Neuronal stem cell (in vitro differentiated cells): Measurements from ENCODE around the gene SLC25A52.

Experiments used
- DNase-seq: peaks from one replicate; pipeline ENCODE4 v3.0.0-alpha.2; 2013; ENCODE audit warnings: low spot score
- H2AFZ ChIP-seq: one replicate; pipeline ENCODE4 v1.6.1; 2013; ENCODE audit warnings: mild to moderate bottlenecking, low read length, inconsistent platforms
- H2AK5ac ChIP-seq: 2 replicates; pipeline ENCODE4 v1.6.1; 2013; ENCODE audit warnings: low read depth, mild to moderate bottlenecking, inconsistent platforms, low read length, moderate library complexity, mixed read lengths
- H2BK120ac ChIP-seq: 2 replicates; pipeline ENCODE4 v1.6.1; 2013; ENCODE audit warnings: low read depth, mild to moderate bottlenecking, inconsistent platforms, low read length, moderate library complexity, mixed read lengths
- H2BK12ac ChIP-seq: one replicate; pipeline ENCODE4 v1.6.1; 2013; ENCODE audit warnings: low read length, inconsistent platforms
- H2BK15ac ChIP-seq: 2 replicates; pipeline ENCODE4 v1.6.1; 2013; ENCODE audit warnings: mild to moderate bottlenecking, low read length, inconsistent platforms, mixed read lengths
- H2BK5ac ChIP-seq: one replicate; pipeline ENCODE4 v1.6.1; 2013; ENCODE audit warnings: inconsistent platforms, mild to moderate bottlenecking, low read length, moderate library complexity
- H3K14ac ChIP-seq: one replicate; pipeline ENCODE4 v1.6.1; 2013; ENCODE audit warnings: low read length, inconsistent platforms
- H3K18ac ChIP-seq: 2 replicates; pipeline ENCODE4 v1.6.1; 2013; ENCODE audit warnings: low read length, inconsistent platforms
- H3K23ac ChIP-seq: 2 replicates; pipeline ENCODE4 v1.6.1; 2013; ENCODE audit warnings: low read depth, mild to moderate bottlenecking, mixed read lengths, low read length, inconsistent platforms; ENCODE audit not compliant: poor library complexity
- H3K27ac ChIP-seq: replicated peaks from 3 replicates; pipeline ENCODE4 v1.5.1; 2013; ENCODE audit warnings: low read length, inconsistent platforms
- H3K27me3 ChIP-seq, 3 experiments: 2 replicates each; pipeline ENCODE4 v1.6.1; 2013; ENCODE audit warnings: low read length in 3 of 3, mild to moderate bottlenecking in 2 of 3, inconsistent platforms in 1 of 3, low read depth in 1 of 3, mixed read lengths in 1 of 3, moderate library complexity in 1 of 3; ENCODE audit not compliant: control insufficient read depth in 3 of 3, insufficient read depth in 3 of 3
- H3K36me3 ChIP-seq, 2 donors: replicated peaks in 1 of 2; 2 replicates each; pipeline ENCODE4 v1.6.1; 2013; ENCODE audit warnings: low read length in 2 of 2; ENCODE audit not compliant: control insufficient read depth in 2 of 2, insufficient read depth in 2 of 2
- H3K4ac ChIP-seq: 2 replicates; pipeline ENCODE4 v1.6.1; 2013; ENCODE audit warnings: inconsistent platforms, mild to moderate bottlenecking, low read length, moderate library complexity
- H3K4me1 ChIP-seq, 2 donors: 1 replicate in 1 of 2; 2 replicates in 1 of 2; pipeline ENCODE4 v1.6.1; 2013; ENCODE audit warnings: low read length in 2 of 2, low read depth in 1 of 2; ENCODE audit not compliant: control insufficient read depth in 2 of 2, insufficient read depth in 1 of 2
- H3K4me2 ChIP-seq: one replicate; pipeline ENCODE4 v1.6.1; 2013; ENCODE audit warnings: mild to moderate bottlenecking, low read length, inconsistent platforms; ENCODE audit not compliant: insufficient read depth, poor library complexity, severe bottlenecking
- H3K4me3 ChIP-seq, 2 donors: 2 replicates each; pipeline ENCODE4 v1.5.1; 2013; ENCODE audit warnings: low read length in 2 of 2, mild to moderate bottlenecking in 2 of 2, inconsistent platforms in 1 of 2, moderate library complexity in 1 of 2
- H3K79me1 ChIP-seq: one replicate; pipeline ENCODE4 v1.6.1; 2013; ENCODE audit warnings: low read depth, mild to moderate bottlenecking, inconsistent platforms, low read length, moderate library complexity
- H3K9ac ChIP-seq: one replicate; pipeline ENCODE4 v1.6.1; 2013; ENCODE audit warnings: mild to moderate bottlenecking, low read depth, low read length, inconsistent platforms; ENCODE audit not compliant: poor library complexity
- H3K9me3 ChIP-seq, 2 donors: replicated peaks in 1 of 2; 2 replicates each; pipeline versions ENCODE3 to v1.6.1; 2013; ENCODE audit warnings: low read length in 2 of 2, mild to moderate bottlenecking in 2 of 2, inconsistent platforms in 1 of 2, low read depth in 1 of 2, mixed read lengths in 1 of 2, moderate library complexity in 1 of 2; ENCODE audit not compliant: control insufficient read depth in 2 of 2, insufficient read depth in 1 of 2
- H4K8ac ChIP-seq: one replicate; pipeline ENCODE4 v1.6.1; 2013; ENCODE audit warnings: low read depth, mild to moderate bottlenecking, inconsistent platforms, low read length, moderate library complexity
- H4K91ac ChIP-seq: one replicate; pipeline ENCODE4 v1.6.1; 2013; ENCODE audit warnings: low read length, low read depth, mild to moderate bottlenecking, inconsistent platforms; ENCODE audit not compliant: poor library complexity
- WGBS, 2 donors: extraction: QIAGEN DNeasy Blood & Tissue Kit; methylation state at CpG; one replicate each; pipeline ENCODE4 v1.1.7; 2013; ENCODE audit warnings: missing lambda C conversion rate in 2 of 2, mixed read lengths in 1 of 2; ENCODE audit not compliant: insufficient read length in 2 of 2, insufficient replicate concordance in 1 of 2; ENCODE audit errors: extremely low coverage in 2 of 2; 5-methylcytosine and 5-hydroxymethylcytosine counted together

Gene SLC25A52

GRCh38 chr18:31720867-31721266 is 39.8 kb downstream of the SLC25A52 start:
- Histone ChIP-seq H3K79me1 (no peaks in the 10 kb centered on the region), H3K9me3 (peaks cover 4 to 5% of the 10 kb centered on the region in 2 donors), H3K9ac (no peak overlapping the region), H3K27me3 (no peaks in the 10 kb centered on the region), H3K14ac (no peak overlapping the region), H2BK15ac (no peak overlapping the region), H3K18ac (no peak overlapping the region), H3K4me2 (no peak overlapping the region), H3K4me3 (no peak overlapping the region), H2BK12ac (no peak overlapping the region), H2BK120ac (no peak overlapping the region), H2AFZ (no peak overlapping the region), H3K4ac (no peak overlapping the region), H4K91ac (no peak overlapping the region), H4K8ac (no peak overlapping the region), H3K36me3 (no peaks in the 10 kb centered on the region), H3K23ac (no peak overlapping the region), H2AK5ac (no peak overlapping the region), H2BK5ac (no peak overlapping the region), H3K4me1 (no peaks in the 10 kb centered on the region), H3K27ac (no peak overlapping the region)
- no CpG with 5 or more reads among the region's 7 CpGs for WGBS, 2 donors
- DNase-seq: no peak

GRCh38 chr18:31719363-31720006 is 41.2 kb downstream of the SLC25A52 start:
- Histone ChIP-seq H3K4ac (no peak overlapping the region), H2AK5ac (no peak overlapping the region), H3K27me3 (no peaks in the 10 kb centered on the region), H2AFZ (no peak overlapping the region), H3K4me2 (no peak overlapping the region), H2BK12ac (no peak overlapping the region), H3K27ac (no peak overlapping the region), H3K23ac (no peak overlapping the region), H3K18ac (no peak overlapping the region), H2BK15ac (no peak overlapping the region), H3K14ac (no peak overlapping the region), H3K9me3 (peaks cover 4 to 5% of the 10 kb centered on the region in 2 donors), H3K36me3 (no peaks in the 10 kb centered on the region), H2BK120ac (no peak overlapping the region), H3K4me3 (no peak overlapping the region), H3K4me1 (no peaks in the 10 kb centered on the region), H4K91ac (no peak overlapping the region), H3K9ac (no peak overlapping the region), H2BK5ac (no peak overlapping the region), H3K79me1 (no peaks in the 10 kb centered on the region), H4K8ac (no peak overlapping the region)
- no peak for DNase-seq
- no CpG with 5 or more reads among the region's 7 CpGs for WGBS, 2 donors

GRCh38 chr18:31718386-31718785 is 42.3 kb downstream of the SLC25A52 start:
- DNase-seq: no peak
- Histone ChIP-seq H2BK5ac (no peak overlapping the region), H3K18ac (no peak overlapping the region), H3K27ac (no peak overlapping the region), H3K36me3 (no peaks in the 10 kb centered on the region), H2BK12ac (no peak overlapping the region), H2AFZ (no peak overlapping the region), H3K4me3 (no peak overlapping the region), H2BK15ac (no peak overlapping the region), H2AK5ac (no peak overlapping the region), H3K27me3 (no peaks in the 10 kb centered on the region), H3K9me3 (peaks cover 4 to 5% of the 10 kb centered on the region in 2 donors), H3K14ac (no peak overlapping the region), H3K4me1 (no peaks in the 10 kb centered on the region), H3K9ac (no peak overlapping the region), H3K79me1 (no peaks in the 10 kb centered on the region), H2BK120ac (no peak overlapping the region), H3K4ac (no peak overlapping the region), H3K23ac (no peak overlapping the region), H4K91ac (no peak overlapping the region), H3K4me2 (no peak overlapping the region), H4K8ac (no peak overlapping the region)
- WGBS, 2 donors: no CpG with 5 or more reads among the region's 3 CpGs

GRCh38 chr18:31716362-31716761 is 44.3 kb downstream of the SLC25A52 start:
- no peak overlapping the region for H4K91ac ChIP-seq
- H2BK15ac ChIP-seq: no peak overlapping the region
- WGBS, 2 donors: no CpG with 5 or more reads among the region's 3 CpGs
- H2AFZ ChIP-seq: no peak overlapping the region
- H3K27ac ChIP-seq: no peak overlapping the region
- H3K4me3 ChIP-seq: no peak overlapping the region
- H2BK5ac ChIP-seq: no peak overlapping the region
- no peak overlapping the region for H3K23ac ChIP-seq
- no peak overlapping the region for H4K8ac ChIP-seq
- no peak overlapping the region for H2BK120ac ChIP-seq
- H3K18ac ChIP-seq: no peak overlapping the region
- no peak for DNase-seq
- no peaks in the 10 kb centered on the region for H3K79me1 ChIP-seq
- H3K4me1 ChIP-seq: no peaks in the 10 kb centered on the region
- H3K9ac ChIP-seq: no peak overlapping the region
- H3K36me3 ChIP-seq: no peaks in the 10 kb centered on the region
- no peak overlapping the region for H3K4ac ChIP-seq
- no peak overlapping the region for H2AK5ac ChIP-seq
- peaks cover 4 to 5% of the 10 kb centered on the region in 2 donors for H3K9me3 ChIP-seq
- no peak overlapping the region for H3K14ac ChIP-seq
- H2BK12ac ChIP-seq: no peak overlapping the region
- no peak overlapping the region for H3K4me2 ChIP-seq
- no peaks in the 10 kb centered on the region for H3K27me3 ChIP-seq
